GM21423 (cell line): ENCODE results near the gene SCN4B.

Experiments
- ATAC-seq: cut with Tn5 transposase; IDR thresholded peaks from one replicate; pipeline ENCODE4 v1.9.1; 2021; ENCODE audit warnings: mild to moderate bottlenecking, moderate library complexity; ENCODE audit not compliant: unreplicated experiment

Gene SCN4B

DNA sequence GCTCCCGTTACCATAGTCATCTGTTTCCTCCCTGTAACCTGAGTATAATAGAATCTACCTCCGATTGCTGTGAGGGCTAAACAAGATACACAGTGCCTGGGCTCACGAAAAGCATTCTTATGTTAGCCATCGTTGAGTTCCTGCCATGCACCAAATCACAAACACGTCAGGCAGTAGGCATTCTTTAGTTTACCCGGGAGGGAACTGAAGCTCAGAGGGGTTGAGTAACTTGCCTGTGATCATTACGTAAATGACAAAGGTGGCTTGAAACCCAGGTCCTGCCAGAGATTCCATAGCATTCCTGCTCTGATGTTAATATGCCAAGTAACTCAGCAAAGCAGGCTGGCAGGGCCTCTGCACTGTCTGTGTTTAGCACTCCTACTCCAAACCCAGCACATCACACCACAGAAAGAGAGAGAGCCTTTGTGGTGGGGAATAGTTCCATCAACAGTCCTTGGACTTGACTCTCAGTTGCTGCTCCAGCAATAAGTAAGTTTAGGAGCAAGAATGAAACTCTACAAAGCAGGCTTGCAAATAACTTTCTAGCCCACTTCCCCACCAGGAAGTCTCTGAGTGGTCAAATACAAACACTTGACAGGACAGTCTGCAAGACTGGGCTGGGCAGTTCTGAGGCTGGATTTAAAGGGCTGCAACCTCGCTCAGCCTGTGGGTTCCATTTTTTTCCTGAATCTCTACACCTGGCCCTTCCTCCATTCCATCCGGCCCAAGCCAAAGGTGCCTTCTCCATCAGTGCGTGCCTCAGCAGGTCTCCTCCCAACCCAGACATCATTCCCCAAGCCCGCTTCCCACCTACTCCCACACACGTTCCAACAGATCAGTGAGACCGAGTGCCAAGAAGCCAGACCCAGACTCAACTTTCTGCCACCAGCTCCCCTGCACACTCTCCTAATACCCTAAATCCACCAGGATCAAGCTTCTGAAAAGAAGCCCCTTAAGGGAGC lies 22.7 kb upstream of the SCN4B start:
- ATAC-seq, result no peak

DNA sequence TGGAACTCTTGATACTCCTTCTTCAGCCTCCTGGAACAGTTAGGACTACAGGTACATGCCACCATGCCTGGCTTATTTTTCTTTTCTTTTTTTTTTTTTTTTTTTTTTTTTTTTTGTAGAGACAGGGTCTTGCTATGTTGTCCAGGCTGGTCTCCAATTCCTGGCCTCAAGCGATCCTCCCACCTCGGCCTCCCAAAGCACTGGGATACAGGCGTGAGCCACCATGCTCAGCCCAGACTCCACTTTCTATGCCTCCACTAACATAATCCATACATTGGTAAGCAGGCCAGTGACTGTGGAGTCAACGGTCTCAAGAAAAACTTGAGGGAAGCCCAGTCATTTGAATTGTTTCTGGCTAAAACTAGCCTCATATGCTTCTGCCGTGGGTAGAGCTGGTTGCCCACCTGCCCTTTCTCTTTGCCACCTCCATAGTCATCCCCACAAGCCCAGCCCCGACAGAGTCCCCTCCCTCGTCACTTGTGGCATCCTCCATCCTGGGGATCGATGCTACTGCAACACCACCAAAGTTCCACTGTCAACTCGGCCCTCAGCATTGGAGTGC lies 21.5 kb upstream of the SCN4B start:
- ATAC-seq, result no peak

DNA sequence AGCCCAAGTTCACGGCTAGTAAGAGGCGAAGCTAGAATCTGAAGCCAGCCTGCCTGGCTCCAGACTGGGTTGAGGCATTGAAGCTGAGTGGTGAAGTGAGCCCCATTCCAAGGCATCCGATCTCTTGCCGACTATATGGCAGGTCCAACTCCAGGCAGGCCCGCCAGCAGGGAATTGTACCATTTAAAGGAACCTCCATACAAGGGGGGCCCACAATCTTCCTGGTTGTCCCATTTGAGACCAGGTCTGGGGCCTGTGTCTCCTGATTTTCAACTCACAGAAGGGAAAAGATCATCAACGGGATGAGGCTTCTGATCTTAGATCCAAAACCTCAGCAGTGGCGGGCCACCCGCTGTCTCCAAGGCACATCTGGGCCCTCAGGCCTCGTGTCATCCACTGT lies 19.7 kb upstream of the SCN4B start:
- no peak for ATAC-seq

DNA sequence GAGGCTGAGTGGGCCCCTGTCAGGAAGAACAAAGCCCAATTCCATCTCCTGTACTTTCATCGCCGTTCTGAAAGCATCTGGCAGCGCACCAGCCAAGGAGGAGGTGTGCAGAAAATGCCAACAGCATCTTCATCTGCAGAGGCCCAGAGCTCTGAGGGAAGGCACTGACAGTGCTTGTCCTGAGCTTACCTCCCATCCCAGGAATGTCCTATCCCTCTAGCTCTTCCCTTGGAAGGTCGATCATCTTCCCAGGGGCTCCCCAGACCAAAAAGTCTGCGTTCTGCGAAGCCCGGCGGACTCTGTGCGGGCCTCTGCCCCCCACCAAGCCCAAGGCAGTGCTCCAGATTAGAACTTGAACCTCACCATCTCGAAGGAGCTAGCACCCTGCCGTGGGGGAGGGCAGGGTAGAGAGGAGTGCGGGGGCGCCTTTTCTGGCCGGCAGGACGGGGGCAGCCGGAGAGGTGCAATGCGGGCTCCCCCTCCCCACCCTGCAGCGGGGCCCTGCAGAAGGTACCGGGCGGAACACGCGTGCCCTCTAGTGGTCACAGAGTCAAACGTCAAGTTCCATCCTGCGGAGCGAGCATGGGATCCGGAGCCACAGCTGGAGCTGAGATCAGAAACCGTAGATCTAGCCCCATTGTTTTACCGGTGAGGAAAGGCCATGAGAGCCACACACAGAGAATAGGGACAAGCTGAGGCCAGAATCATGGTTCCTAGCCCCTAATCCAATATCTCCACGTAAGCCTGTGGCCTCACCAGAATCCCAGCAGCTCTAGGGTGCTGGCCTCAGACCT lies 18.8 kb upstream of the SCN4B start:
- no peak for ATAC-seq

DNA sequence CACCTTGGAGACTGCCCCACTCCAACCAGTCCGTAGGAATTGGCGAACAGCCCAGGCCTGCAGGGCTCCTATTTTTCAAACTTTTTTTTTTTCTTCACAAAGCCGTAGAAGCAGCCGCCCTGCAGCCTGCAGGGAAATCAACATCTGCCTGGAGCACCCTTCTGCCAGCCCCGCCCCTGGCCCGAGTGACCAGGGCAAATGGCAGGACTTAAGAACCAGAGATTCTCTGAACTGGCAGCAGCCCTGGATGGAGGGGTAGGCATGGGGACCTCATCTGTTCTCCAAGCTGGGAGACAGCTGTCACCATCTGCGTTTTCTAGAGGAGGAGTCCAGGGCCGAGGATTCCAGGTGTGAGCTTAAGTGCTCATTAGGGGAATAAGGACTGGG lies 18.3 kb upstream of the SCN4B start:
- ATAC-seq, result no peak

DNA sequence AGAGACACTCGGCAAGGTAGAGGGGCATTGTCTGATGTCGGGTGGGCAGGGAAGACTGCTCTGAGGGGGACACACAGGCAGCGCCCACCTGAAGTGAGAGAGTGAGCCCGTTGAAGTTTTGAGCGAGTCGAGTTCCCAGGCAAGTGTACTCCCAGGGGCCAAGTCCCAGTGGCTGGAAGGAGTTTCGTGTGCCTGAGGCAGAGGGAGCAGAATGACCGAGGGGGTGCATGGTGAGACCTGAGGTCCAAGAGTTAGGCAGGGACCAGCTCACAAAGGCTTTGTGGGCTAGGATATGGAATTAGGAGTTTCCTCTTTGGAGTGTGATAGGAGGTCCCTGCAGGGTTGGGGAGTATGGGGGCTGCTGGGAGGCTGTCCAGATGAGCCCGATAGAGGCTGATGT lies 17.6 kb upstream of the SCN4B start:
- ATAC-seq, result no peak

DNA sequence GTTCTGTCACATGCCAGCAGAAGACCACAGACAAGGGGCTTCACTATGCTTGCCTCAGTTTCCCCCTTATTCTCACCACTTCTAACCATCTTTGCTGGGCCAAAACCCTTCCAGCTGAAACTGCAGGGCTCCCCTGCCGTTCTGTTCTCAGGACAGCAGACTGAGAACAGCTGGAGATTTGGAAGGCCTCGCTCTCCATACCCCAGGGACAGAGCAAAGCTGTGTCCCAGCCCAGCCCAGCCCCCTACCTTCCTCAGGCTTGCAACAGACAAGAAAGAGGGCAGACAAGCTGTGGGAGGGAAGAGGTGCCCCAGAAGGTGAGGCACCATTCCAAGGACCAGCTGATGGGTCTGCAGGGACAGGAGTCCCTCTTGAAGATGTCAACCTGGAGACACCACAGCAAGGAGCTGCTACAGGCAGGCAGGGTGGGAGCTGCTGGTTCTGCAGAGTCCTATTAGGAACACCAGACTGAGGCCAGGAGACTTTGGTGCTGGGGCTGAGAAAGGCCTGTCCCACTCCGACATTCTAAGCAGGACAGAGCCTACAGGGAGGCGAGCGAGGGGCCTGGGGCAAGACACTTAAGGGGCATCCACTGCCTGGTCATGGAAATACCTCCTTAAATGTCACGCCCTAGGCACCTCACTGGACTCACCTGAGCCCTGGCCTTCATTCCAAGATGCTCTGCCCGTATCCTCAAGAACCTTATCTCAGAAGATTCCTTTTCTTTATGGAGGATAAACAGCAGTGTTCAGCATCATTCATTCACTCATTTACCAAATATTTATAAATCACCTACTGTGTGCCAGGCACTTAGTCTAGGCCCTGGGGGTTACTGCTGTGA lies 16.9 kb upstream of the SCN4B start:
- ATAC-seq, result no peak

DNA sequence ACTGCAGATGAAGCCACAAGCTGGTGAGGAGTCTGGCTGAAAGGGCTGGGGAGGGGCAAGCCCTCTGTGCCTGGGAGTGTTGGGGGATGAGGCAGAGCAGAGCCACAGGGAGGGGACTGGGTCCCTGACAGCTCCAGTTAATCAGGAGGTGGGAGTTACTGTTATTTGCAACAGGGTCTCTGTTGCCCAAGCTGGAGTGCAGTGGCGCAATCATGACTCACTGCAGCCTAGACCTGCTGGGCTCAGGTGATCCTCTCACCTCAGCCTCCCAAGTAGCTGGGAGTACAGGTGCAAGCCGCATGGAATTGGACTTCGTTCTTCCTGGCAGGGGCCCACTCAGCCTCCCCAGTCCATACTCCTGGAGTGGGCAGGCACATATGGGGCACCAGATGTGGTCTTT lies 16.1 kb upstream of the SCN4B start:
- ATAC-seq, result no peak

DNA sequence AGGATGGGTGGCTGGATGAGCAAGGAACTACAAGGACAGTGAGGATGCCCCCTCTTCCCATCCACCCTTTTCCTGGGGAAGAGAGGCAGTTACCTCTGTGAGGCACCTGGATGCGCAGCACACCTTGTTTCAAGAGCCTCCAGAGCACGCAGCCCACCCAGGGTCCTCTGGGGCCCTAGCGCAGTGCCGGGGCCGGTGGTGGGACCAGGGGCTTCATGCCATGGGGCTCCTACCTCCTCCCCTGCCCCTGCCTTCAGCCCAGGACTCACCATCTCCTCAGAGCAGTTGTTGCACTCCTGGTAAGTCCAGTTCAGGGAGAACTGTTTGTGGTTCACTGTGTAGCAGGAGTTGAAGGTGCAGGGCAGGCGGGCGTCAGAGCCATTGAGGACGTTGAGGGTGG lies 15.7 kb upstream of the SCN4B start:
- ATAC-seq, result no peak

DNA sequence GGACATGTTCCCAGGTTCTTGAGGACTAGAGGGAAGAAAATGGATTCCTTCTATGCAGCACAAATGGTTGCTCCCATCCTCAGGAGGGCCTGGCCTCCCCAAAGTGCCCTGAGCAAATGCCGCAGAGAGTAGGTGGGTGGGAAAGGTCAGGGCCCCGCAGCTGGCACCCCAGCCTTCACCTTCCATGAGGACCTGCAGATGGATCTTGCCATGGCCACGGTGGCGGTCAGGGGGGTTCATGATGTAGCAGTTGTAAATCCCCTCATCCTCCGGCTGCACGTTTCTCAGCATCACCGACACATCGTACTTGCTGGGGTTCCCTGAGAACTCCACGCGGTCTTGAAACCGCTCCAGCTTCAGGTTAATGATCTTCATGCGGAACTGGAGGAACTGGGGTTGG lies 15.3 kb upstream of the SCN4B start:
- no peak for ATAC-seq

DNA sequence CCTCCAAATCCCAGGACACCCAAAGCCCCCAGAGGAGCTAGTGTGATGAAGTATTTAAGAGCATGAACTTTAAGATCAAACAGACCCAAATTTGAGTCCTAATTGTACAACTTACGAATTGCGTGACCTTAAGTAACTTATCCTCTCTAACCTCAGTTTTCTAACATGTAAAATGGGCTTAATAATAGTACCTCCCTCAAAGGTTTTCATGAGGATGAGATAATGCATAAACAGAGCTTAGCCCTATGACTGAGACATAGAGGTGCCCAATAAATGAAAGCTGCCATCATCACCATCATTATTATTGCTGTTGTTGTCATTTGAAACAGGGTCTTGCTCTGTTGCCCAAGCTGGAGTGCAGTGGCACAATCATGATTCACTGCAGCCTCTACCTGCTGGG lies 14.6 kb upstream of the SCN4B start:
- ATAC-seq, result no peak

DNA sequence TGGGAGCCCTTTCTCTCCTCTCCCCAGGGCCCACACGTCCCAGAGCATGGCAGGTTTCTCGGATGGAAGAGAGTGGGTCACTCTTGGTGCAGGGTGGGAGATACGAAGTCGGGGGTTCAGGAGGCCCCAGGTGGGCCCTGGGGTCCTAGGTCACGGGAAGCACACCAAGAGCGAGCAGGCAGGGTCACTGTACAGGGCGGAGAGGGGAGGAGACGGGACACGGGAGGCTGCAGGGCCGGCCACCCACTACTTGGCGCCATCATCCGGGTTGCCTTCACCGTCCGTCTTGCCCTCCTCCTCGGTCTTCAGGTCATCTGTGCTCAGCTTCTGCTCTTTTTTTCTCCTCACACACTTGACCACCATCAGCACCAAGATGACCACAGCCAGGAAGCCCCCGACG lies 14.0 kb upstream of the SCN4B start:
- ATAC-seq, result no peak

DNA sequence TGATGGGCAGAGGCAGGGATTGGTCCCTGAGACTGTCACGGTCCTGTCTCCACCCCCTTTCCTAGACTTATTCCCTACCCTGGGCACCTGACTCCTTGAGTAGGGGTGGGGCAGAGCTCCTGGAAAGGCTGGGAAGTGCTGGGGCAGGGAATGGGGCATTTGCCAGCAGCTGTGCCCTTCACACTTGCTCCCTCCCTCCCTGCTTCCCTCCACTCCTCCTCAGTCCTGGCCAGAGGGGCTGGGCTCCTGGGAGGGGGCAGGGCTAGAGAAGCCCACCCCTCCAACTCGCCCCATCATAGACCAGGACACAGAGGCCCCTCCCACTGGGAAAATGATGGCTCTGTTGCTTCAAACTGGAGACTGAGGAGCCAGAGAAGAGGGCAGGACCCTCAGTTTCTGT lies 12.3 kb upstream of the SCN4B start:
- no peak for ATAC-seq

DNA sequence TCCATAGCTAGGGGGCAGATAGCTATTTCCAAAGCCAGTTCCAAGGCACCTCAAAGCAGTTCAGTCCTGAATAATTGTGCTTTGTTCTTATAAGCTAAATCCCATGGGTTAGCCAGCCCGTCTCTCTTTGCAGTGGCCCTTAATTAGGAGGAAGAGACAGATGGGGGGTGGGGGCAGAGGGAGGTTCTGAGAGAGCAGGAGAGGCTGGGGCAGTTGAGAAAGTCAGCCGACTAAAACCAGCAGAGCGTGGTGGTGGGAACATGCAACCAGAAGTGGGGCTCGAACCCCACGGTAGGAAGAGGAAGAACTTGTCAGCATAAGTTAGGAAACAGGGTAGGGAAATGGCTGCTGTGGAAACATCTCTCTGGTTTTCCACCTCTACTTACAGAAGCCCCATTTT lies 10.9 kb upstream of the SCN4B start:
- ATAC-seq, result no peak

DNA sequence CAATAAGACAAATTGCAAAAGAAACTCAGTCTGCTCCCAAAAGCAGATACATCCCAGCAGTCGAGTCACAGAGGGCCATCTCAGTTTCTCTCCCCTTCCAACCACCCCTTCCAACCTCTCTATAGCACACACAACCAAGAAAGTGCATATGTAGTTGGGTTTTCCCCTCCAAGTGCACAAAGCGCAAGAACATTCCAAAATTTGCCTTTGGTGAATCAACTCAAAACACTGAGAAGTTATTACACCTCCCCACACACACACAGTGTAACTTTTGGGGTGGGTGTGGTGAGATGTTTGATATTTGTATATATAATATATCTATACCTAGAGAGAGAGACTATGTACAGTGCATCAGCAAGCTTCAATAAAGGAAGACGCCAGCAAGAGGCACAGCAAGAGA lies 10.2 kb upstream of the SCN4B start:
- no peak for ATAC-seq

DNA sequence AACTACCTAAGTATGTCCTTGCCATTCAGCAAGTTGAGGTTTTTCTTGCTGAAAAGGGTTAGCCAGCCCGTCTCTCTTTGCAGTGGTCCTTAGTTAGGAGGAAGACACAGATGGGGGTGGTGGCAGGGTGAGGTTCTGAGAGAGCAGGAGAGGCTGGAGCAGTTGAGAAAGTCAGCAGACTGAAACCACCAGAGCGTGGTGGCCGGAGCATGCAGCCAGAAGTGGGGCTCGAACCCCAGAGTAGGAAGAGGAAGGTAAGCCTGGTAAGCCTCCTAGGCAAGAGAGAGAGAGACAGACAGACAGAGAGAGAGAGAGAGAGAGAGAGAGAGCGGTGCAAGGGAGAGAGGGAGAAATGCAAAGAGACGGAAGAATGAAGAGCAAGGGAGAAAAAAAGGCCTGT lies 9.2 kb upstream of the SCN4B start:
- no peak for ATAC-seq

DNA sequence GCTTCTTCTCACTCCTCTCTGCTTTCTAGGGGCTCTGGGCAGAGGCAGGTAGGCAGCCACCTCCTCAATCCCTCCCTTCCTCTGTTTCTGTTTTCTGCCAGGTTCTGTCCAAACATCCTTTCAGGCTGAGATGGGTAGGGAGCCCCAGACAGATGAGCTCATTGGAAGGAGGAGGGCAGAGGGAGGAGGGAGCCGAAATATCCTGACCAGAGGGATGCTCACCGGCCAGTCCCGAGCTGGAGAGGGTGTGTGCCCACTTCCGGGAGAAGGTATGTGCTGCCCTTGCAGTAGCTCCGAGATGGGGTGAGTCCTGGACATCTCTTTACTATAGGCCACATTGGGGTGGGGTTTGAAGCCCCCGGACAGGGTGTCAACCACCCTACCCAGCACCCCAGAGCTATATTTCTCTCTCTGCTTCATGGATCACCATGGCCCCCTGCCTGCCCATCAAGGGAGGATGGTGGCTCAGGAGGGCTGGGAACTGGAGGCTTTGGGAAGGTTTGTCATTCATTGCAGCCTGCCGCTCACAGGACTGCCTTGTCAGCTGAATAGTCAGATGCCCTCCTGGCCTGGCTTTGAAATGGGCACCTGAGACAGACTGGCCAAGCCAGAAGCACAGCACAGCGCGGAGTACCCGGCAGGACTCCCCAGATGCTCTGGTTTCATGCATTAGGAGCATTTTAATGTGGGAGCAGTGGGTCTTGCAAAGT lies 4.7 kb upstream of the SCN4B start:
- ATAC-seq, result no peak

DNA sequence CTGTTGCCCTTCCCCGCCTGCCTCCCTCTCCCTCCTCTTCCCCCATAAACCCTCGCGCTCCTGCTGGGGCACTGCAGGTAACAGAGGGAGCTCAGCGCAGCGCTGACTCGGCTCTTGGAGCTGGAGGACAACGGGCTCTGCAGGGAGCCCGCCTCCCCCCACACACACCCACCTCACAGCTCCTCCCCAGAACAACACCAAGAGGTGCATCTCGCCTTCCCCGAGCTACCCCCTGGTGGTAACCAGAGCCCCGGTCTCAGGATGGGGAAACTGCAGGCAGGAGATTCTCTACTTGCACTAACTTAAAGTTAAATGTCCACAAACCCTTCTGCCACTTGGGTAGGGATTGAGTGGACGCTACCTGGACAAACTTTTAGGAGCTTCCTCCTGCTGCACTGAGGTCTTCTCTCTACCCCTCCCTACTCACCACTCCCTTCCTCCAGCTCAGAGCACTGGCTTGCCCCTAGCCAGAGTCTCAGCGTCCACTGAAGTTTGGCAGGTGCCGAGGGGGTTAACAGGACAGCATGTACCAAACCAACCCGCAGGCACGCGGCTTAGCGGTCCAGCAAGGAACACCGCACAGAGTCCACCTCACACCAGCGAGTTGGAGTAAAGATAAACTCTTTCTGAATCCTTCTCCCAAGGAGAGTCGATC lies 4.0 kb upstream of the SCN4B start:
- no peak for ATAC-seq

DNA sequence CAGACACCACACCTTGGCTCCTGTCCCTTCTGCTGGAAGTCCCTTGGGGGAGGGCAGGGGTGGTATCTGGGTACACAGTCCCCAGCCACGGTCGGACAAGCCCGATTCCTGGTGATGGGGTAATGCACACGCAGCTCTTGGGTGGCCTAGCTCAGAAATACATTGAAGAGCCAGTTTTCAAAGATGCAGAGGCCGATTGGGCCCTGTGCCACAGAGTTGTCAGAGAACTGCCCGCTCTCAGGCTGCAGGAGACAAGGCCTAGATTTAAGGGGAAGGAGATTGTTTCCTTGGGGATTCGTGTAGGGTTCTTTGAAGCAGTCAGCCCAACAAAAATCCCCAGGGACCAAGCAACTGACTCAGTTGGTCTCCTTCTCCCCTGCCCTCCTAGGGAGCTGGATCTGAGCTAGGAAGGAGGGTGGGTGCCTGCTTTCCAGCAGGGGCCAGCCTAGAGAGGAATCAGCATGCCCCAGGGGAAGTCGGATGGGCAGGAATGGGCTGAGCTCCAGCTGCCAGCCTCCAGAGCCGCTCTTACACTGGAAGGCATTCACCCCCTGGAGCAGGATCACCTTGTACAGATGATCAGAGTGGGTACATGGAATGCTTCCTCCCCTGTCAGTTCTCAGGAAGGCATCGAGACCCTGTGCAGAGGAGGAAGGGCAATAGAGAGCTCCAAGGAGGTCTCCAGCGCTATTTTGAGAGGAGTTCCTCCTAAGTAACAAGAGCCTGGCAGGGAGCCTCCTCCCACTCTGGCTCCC lies 3.3 kb upstream of the SCN4B start:
- ATAC-seq, result no peak
